RPMI7951 (cell line): ENCODE results near the gene FIGNL2. TPM values are rescaled to one million over a fixed set of nuclear protein-coding genes. Genes with fewer than 3 reads are reported as not detected.
"Not testable (repeated sequence)": the region's sequence is repeated elsewhere in the genome, so short reads cannot be mapped to it uniquely, and the experiment has no call there.

Experiments used
- DNase-seq: peaks from one replicate; pipeline ENCODE4 v3.0.0-alpha.2; 2012; ENCODE audit warnings: low read depth
- total RNA-seq: library from RNA; depleted of rRNA; stranded (reverse); fragments of >200 nt; shearing (Covaris generic); gene quantifications from 2 replicates; pipeline ENCODE4 v1.2.3, GENCODE V29; 2014

FIGNL2 gene
- total RNA-seq, 1 experiment from 2014 or later: not detected

DNA sequence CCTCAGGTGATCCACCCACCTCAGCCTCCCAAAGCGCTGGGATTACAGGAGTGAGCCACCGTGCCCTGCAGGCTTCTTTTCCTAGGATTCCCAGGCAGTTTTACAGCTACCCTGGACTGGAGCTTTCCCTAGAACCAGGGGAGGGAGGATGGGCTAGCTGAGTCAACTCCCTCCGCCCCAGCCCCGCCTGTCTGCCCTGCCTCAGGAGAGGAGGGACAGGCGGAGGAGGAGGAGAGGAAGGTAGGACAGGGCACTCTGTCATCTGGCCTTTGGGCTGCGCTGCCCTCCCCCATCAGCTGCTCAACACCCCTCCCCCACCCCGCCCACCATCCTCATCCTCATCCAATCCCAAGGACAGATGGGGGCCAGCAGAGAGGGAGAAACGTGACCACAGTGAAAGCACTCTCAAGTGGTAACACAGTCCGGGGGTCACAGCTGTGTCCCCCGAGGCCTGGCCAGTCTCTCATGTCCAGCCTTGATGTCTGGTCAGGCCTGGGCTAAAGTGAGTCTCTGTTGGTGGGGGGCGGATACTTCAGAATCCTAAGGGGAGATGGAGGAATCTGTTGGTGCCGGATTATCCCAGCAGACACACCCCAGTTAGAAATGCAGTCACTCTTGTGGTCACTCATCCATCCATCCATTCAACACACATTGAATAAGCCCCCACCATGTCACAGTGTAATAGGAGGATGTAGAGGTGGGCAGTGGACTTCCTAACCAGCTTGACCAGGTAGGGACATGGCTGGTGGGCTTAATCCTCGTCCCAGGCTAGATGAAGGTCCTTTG, 12.3 kb downstream of the FIGNL2 start:
- no peak for DNase-seq

DNA sequence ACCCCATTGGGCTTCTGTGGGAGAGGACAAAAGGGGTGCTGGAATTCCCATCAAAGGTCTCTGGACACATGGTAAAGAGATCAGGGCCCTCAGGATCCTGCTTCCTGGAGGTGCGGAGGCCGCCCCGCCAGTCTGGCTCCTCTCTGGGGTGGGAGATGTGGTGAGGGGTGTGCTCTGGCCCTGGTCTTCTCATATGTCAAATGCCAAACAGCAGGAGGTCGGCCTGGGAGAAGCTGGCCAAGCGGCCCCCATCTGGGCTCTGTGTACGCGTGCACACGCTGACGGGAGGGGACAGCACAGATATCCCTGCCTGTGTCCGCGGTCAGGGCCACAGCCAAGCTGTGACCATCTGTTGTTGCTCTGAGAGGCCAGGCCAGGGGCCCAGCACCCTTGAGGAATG, 14.1 kb downstream of the FIGNL2 start:
- DNase-seq: no peak

DNA sequence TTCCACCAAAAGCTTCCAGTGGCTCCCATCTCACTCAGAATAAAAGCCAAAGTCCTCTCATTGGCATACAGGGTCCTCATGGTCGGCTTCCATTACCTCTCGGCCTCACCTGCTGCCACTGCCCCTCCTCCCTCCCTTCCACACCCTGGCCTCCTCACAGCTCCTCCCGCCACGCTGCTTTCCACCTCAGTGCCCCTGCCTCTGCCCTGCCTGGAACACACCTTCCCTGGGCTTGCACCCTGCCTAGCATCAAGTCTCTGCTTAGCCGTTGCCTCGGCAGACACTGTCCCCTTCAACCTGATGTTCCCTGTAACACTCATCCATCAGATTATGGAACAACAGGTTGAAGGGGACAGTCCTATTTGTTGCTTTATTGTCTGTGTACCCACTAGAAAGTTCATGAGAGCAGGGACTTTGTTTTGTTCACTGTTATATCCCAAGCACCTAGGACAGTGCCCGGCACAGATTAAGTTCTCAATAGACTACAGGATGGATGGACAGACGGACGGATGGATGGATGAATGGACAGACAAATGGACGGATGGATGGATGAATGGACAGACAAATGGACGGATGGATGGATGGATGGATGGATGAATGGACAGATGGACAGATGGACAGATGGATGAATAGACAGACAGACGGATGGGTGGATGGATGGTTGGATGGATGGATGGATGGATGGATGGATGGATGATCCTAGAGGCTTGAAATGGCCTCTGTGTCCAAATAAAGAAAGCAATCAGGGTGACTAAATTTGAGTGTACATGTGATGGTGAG, 14.9 kb downstream of the FIGNL2 start:
- DNase-seq: no peak

DNA sequence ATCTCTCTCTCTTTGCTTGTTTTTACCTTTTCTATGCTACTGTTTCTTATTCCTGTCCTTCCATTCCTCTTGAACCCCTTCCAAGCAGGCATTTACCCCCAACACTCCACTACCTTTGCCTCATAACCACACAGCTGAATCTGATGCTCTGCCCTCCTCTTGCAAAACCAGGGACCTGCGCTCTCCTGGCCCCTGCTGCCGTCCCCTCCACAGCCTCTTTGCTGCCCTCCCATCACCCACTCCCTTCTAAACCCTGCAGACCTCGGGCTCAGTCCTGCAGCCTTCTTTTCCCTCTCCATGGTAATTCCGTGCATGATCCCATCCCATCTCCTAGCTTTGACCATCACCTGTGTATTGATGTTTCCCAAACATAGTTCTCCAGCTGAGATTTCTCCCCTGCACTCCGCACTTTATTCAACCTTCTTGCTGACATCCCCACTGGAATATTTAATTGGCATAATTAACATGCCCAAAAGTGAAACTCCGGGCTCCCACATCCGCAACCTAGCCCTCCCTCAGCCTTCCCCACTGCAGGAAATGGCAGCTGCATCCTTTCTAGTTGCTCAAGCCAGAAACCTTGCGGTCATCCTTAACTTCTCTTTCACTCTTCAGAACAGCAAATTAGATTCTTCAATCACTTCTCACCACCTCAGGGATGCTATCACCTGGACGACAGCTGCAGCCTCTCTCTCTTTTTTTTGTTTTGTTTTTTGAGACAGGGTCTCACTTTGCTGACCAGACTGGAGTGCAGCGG, 16.0 kb downstream of the FIGNL2 start:
- no peak for DNase-seq

DNA sequence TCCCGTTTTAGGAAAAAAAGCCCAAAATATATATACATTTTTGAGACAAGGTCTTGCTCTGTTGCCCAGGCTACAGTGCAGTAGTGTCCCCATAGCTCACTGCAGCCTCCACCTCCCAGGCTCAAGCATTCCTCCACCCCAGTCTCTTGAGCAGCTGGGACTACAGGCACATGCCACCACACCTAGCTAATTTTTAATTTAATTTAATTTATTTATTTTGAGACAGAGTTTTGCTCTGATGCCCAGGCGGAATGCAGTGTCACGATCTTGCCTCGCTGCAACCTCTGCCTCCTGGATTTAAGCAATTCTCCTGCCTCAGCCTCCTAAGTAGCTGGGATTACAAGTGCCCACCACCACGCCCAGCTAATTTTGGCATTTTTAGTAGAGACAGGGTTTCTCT, 16.7 kb downstream of the FIGNL2 start:
- not testable (repeated sequence) for DNase-seq

DNA sequence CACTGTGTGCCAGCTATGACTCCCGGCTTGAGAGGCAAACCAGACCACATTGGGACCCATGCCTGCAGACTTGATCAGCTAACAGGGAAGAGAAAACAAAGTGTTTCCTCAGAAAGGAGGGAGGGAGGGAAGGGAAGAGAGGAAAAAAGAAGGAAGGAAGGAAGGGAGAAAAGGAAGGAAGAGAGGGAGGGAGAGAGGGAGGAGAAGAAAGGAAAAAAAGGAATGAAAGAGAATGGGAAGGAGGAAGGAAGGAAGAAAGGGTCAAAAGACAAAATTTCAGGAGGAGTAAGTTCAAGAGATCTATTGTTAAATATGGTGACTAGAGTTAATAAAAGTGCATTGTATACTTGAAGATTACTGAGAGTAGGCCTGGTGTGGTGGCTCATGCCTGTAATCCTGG, 18.9 kb downstream of the FIGNL2 start:
- DNase-seq: no peak

DNA sequence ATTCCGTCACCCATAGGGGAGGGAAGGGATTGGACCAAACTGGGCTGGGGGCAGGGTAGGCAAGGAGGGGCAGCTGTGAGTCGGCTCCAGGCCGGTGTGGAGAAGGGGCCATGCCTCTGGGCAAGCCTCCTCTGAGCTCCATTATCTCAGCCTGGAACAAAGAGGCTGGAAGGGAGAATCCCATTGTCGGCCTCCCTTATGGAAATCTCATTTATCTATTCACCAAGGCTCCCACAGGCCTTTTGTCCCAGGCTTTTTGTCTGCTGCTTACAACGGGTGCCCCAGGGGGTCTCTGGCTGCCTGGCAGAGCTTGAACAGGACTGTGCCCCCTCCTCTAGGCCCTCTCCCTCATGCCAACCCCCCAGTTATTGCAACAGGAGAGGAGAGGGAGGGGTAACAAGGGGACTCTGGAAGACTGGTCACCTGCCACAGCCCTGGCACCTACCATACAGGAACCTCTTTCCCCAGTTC, 19.5 kb downstream of the FIGNL2 start:
- DNase-seq: no peak

DNA sequence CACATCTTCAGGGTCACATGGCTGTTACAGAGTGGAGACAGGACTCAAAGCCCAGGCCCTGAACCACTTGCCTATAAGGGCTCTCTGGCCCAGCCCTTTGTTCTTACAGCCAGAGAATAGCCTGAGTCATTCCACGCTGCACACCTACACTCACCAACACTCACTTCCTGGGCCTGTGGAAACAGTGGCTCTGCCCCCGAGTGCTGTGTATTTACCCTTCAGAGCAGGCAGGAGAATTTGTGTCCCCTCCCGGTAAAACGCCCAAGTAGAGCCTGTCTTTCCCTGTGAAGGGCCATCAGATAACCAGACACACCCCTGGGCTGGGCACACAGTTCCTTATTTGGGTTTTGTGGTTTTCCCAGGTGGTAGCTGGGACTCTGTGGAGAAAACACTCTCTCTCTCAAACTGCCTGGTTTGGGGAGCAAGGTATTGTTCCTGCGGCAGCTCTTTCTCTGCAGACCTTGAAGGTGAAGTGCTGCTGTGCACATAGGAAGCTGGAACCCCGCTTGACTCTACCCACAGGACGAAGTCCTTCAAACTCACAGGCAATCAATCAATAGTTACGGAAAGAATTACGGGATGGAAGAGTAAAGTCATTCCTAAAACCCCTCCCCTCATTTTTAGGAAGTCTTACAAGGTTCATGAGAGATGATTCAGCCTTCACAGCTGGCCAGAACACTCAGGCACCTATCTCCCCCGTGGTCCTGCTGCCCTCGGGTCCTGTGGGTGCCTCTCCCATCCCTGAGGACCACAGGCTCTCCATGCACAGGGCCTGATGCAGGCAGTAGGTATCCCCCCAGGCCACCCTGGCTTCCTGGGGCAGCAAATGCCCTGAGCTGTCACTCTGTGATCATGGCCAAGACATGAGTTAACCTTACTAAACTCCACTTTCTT, 20.3 kb downstream of the FIGNL2 start:
- no peak for DNase-seq

DNA sequence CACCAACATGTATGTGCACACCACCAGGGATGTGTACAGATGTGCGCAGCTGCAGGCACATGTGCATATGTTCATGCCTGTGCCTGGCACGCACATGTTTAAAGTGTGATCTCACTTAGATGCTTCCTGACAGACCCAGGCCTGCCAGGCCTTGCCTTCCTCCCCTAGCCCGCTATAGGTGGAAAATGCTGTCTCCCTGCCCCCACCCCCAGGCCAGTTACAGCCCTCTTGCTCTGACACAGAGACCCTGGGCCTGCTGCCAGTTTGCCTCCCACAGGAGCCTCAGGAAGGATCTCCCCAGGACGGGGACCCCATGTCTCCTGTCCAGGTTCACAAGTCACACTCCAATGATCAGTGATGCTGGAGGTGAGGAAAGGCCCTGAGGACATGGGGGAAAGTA, 21.6 kb downstream of the FIGNL2 start:
- no peak for DNase-seq

DNA sequence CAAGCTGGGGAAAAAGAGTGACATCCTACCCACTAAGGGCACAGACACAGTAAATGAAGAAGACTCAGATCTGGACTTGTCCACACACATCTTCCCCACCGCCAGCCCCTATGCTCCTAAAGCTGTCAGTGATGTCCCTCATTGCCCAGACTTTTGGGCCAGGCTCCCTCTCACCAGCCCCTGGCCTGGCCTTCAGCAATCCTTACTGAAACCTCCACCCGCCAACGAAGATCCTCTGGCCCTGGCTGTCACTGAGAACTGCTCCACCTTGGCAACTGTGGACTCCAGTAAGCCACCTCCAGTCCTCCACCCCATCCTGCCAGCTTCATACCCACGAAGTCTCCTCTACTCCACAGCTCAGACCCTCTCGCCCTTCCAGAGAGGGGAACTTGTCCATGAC, 23.3 kb downstream of the FIGNL2 start:
- no peak for DNase-seq

DNA sequence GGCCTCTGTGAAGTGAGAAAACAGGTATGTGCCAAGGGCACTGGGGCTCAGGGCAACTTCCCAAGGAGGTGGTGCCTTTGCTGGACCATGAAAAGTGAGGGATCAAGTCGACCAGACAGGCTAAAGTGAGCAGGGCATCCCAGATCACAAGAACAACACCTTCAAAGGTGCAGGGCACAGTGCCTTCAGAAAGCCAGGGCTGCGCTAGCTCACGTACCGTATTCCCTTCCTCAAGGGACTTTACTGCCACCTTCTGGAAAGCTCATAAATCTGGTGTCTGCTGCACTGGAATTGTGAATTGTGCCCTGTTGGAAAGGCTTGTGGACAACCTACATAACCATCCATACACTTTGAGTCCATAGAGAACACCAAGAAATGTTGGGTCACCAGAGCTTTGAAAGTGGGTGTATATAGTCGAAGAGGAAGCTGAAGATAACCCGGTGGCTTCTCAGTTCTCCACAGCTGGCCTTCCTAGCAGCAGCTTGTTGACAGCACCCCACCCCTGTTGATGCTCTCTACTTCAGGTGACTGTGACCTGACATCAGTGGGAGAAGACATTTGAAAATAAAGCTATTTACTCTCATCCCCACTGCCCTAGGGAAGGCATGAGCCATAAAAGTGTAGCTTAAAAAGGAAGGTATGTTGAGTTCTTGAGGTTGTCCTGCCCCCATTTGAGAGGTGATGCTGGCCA, 24.5 kb downstream of the FIGNL2 start:
- peak; percentile 57 for DNase-seq

DNA sequence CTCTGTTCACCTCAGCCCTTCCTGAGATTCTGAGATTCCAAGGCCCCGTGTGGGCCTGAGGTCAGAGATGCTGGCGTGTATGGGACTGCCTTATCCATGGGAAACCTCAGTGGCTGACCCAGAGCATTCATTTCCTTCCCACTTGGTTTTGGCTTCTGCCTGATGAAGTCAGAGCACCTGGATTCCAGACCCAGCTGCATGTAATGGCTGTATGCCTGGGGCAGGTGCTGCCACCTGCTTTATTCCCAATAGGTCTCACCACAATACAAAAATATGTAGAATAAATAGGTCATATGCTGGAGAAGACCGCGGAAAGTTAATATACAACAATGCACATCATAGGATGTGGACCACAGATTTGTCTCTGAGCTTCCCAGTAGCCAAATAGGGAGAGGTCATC, 25.6 kb downstream of the FIGNL2 start:
- DNase-seq: no peak

DNA sequence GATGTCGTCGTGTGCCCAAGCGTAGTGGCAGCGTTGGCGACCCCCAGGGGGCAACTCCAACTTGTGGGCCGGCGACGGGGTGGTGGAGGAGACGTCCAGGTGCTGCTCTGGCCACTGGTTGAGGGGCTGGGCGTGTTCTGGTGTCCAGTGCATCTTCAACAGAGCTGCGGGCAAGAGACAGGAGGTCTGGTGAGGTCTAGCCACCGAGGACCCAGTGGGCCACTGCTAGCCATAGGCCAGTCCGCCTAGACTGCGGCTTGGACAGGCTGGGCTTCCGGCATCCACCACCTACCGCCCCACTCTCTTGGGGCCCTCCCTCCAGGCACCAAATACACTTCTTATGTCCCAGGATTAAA, 26.3 kb downstream of the FIGNL2 start:
- no peak for DNase-seq

DNA sequence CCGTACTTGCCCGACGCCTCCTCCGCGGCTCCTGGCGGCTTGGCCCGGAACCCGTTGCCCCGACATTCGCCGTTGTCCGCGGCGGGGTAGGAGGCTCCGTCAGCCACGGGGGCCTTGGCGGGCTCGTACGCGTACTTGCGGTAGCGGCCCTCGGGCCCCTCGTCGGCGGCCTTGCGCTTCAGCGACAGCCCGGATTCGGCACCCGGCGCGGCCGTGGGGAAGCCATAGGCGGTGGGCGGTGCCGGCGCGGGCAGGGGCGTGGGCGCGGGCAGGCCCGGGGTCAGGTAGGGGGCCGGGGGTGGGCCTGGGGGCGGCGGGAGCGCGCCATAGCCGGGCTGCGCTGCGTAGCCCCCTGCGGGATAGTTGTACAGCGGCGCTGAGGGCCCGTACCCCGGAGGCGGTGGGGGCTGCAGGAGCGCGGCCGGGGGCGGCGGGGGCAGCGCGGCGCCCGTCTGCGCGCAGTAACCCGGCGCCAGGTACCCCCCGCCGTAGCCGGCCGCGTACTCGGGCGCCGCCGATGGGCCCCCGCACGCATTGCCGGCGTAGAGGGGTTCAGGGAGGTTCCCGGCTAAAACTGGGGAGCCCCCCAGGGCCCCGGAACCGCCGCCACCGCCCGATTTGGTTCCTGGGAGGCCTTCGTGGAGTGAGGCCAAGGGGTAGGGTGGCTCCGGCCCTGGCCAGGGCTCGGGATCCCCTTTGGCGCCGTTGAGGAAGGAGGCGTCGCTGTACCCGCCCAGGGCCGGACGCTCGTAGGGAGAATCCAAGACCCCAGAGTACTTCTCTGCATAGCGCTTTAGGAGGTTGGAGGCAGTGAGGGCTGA, 26.9 kb downstream of the FIGNL2 start:
- no peak for DNase-seq

DNA sequence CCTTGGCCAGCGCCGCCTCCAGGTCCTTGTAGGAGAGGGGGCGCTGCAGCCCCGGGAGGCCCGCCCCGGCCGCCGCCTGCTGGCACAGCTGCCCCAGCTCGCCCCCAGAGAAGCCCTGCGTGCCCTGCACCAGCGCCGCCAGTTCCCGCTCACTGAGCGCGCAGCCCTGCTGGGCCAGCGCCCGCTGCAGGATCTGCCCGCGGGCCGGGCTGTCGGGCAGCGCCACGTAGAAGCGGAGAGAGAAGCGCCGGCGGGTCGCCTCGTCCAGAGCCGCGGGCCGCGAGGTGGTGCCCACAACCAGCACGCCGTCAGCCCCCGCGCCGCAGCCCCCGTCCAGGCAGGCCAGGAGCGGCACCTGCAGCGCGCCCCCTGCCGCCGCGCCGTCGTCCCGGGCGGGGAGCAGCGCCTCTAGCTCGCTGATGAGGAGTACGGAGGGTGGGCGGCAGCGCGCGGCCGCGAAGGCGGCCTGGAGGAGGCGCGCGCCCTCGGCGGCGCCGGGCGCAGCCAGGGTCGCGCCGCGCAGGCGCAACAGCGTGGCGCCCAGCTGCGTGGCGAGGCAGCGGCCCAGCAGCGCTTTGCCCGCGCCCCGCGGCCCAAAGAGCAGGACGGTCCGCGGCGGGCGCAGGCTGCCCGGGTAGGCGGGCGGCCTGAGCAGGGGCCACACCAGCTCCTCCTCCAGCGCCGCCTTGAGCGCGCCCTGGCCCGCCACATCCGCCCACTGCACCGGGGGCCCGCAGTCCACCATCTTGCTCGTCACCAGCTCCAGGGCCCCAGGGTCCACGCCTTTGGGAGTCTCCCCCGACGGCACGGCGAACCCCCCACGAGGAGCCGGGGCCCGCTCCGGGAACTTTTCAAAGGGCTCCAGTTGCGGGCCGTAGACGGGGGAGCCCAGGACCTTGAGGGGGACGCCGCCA, 27.7 kb downstream of the FIGNL2 start:
- DNase-seq: peak; percentile 31

DNA sequence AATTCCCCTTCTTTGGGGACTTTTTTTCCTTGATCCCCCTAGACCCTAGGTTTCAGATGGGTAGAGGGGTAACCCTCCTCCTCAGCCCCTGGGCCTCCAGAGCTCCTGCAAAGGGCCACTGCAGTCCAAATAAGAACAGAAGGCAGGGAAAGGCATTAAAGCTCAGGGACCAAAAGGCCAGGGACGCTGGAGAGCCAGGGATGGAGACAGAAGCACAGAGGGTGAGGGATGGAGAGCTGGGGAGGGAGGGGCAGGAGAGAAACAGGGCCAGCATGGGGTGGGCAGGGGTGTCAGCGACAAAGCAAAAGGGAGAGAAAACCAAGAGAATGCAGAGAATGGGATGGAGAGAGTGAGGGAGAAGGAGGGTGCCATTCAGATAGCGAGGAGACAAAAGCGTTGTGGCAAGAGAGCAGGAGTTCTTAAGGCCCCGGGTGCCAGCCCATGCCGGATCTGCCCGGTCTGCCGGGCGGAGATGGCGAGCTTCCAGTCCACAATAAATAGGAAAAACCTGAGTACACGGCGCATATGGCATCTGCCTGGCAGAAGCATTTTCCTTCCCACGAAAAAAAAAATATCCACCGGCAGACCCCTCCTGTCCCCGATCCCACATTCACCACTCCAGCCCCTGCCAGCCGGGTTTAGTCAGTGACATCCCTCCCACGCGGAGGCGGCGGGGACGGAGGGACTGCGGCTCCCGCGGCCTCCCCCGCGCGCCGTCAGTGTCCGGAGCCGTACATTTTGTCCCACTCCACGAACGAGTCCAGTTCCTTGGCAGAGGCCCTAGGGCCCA, 28.6 kb downstream of the FIGNL2 start:
- peak; percentile 15 for DNase-seq

DNA sequence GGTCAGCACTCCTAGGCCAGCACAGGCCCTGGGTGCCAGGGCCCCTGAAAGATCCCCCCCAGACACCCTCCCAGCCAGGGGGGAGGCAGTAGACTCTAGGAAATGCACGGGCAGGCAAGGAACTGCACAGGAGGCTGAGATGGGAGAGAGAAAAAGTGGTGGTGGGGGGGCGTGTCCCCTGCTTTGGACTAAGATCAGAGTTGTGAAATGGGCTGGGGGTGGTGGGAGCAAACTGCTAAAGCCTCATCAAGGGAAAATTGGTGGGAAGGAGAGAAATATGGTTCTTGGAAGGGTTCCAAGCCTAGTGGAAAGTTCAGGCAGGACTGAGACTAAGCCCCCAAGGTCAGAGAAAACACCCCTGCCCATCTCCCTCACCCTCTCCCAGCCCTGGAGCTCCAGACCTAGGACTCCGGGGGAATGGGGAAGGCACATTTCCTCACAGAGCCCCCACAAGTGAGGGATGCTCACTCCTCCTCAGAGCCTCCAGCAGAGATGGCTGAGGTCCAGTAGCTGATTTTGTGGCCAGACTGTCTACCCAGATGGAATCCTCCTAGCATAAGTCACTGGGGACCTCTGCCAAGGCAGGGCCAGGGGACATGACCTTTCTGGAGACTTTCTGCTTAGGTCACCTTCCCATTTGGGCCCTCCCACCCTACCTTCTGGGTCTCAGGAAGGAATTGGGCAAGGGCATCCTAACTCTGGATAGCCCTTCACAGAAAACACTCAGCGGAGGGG, 29.8 kb downstream of the FIGNL2 start:
- peak; percentile 72 for DNase-seq
